IgD-negative memory B cell (primary cell): ENCODE data around the gene SLC35F3. TPM values are rescaled to one million over a fixed set of nuclear protein-coding genes. Genes with fewer than 3 reads are reported as not detected.

Source experiments
- H3K27ac Mint-ChIP-seq, 3 donors: one replicate each; pipeline ENCODE4 v1.8.0; 2020 to 2022; ENCODE audit warnings: mild to moderate bottlenecking in 3 of 3, mixed read lengths in 3 of 3, moderate library complexity in 1 of 3
- H3K27me3 Mint-ChIP-seq: one replicate; pipeline ENCODE4 v1.8.0; 2021; ENCODE audit warnings: mixed read lengths
- H3K36me3 Mint-ChIP-seq: one replicate; pipeline ENCODE4 v1.8.0; 2020; ENCODE audit warnings: mild to moderate bottlenecking, mixed read lengths
- H3K4me1 Mint-ChIP-seq, 3 donors: one replicate each; pipeline ENCODE4 v1.8.0; 2020 to 2022; ENCODE audit warnings: mixed read lengths in 3 of 3, mild to moderate bottlenecking in 1 of 3
- H3K4me3 Mint-ChIP-seq, 4 donors: one replicate each; pipeline ENCODE4 v1.8.0; 2020 to 2022; ENCODE audit warnings: mild to moderate bottlenecking in 4 of 4, mixed read lengths in 4 of 4, moderate library complexity in 3 of 4
- H3K9me3 Mint-ChIP-seq, 3 donors: one replicate each; pipeline ENCODE4 v1.8.0; 2020 to 2021; ENCODE audit warnings: mixed read lengths in 3 of 3, mild to moderate bottlenecking in 1 of 3
- polyA plus RNA-seq: library from polyadenylated mRNA; unstranded; fragments of 300-500 nt; fragmentation: Illumina TruSeq; gene quantifications from one replicate; pipeline ENCODE4 v1.2.3, GENCODE V29; 2021

SLC35F3 gene
- polyA plus RNA-seq, 1 donor from 2014 or later, result not detected

DNA sequence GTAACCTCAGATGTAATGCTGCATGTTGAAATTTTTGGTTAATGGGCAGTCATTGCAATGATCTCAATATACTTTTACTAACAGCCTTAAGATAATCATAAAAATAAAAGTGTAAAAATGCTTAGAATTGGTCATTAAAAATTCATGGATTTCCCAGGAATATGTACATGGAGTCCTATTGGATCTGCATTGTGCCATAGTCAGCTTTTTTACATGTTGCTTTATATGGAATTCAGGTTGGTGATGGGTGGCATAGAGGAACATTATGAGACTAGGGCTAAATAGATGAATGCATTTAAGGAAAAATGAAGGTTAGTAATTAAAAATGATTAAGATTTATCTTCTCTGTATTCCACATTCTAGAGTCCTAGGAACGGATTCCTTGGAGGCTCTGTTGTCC lies 103.2 kb downstream of the SLC35F3 start:
- no peaks in the 10 kb centered on the region for H3K36me3 Mint-ChIP-seq
- no peaks in the 10 kb centered on the region for H3K4me1 Mint-ChIP-seq
- H3K27ac Mint-ChIP-seq, result no peak overlapping the region
- peaks cover 5% of the 10 kb centered on the region for H3K27me3 Mint-ChIP-seq
- peaks cover 2 to 8% (median 2%) of the 10 kb centered on the region in 3 donors for H3K9me3 Mint-ChIP-seq
- H3K4me3 Mint-ChIP-seq, result no peak overlapping the region

DNA sequence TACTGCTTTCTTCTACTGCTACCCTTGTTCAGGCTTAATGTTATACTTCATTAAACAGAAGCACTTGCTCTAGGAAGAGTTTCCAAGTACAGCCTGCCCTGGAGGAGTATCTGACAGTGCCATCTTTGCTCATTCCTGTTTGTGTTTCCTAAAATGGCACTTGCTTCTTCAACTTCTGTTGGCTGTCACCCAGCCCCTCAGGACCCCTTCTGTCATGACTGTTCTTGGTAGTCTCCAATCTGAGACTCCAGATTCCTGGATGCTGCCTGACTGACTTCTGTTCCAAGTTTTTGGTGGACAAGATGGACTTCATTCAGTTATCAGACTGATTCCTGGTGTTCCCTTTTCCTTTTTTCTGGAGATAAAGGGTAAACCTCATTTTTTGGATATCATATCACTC lies 104.1 kb downstream of the SLC35F3 start:
- peaks cover 5% of the 10 kb centered on the region for H3K27me3 Mint-ChIP-seq
- H3K4me1 Mint-ChIP-seq, result no peaks in the 10 kb centered on the region
- peaks cover 2 to 8% (median 2%) of the 10 kb centered on the region in 3 donors for H3K9me3 Mint-ChIP-seq
- no peaks in the 10 kb centered on the region for H3K36me3 Mint-ChIP-seq
- no peak overlapping the region for H3K27ac Mint-ChIP-seq
- H3K4me3 Mint-ChIP-seq, result no peak overlapping the region

DNA sequence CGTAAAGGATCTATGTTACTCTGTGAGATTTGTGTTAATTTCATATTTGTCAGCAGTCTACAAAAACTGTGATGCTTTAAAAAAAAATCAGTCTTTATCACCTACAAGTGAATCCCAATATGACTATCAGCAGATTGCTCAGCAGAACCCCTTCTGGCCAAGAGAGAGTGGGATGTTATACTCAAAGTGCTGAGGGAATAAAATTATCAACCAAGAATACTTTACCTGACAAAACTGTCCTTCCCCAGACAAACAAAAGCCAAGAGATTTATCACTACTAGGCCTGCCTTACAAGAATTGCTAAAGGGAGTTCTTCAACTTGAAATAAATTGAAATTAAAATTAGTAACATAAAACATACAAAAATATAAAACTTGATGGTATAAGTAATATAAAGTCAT lies 105.2 kb downstream of the SLC35F3 start:
- no peaks in the 10 kb centered on the region for H3K36me3 Mint-ChIP-seq
- H3K27ac Mint-ChIP-seq, result no peak overlapping the region
- H3K27me3 Mint-ChIP-seq, result peaks cover 5% of the 10 kb centered on the region
- no peaks in the 10 kb centered on the region for H3K4me1 Mint-ChIP-seq
- peaks cover 2 to 8% (median 5%) of the 10 kb centered on the region in 3 donors for H3K9me3 Mint-ChIP-seq
- H3K4me3 Mint-ChIP-seq, result no peak overlapping the region

DNA sequence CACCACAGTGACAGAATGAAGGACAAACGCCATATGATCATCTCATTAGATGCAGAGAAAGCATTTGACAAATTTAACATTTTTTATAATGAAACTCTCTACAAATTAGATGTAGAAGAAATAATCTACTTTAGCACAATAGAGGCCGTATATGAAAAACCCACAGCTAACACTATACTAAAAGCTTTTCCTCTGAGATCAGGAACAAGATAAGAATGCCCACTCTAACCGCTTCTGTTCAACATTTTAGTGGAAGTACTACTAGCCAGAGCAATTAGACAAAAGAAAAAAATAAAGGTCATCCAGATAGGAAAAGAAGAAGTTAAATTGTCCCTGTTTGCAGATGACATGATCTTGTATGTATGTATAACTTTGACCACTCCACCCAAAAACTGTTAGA lies 109.7 kb downstream of the SLC35F3 start:
- H3K27me3 Mint-ChIP-seq, result no peaks in the 10 kb centered on the region
- H3K36me3 Mint-ChIP-seq, result no peaks in the 10 kb centered on the region
- H3K27ac Mint-ChIP-seq, result no peak overlapping the region
- H3K4me1 Mint-ChIP-seq, result no peaks in the 10 kb centered on the region
- H3K9me3 Mint-ChIP-seq, result peaks cover 3 to 13% (median 5%) of the 10 kb centered on the region in 3 donors
- H3K4me3 Mint-ChIP-seq, result no peak overlapping the region

DNA sequence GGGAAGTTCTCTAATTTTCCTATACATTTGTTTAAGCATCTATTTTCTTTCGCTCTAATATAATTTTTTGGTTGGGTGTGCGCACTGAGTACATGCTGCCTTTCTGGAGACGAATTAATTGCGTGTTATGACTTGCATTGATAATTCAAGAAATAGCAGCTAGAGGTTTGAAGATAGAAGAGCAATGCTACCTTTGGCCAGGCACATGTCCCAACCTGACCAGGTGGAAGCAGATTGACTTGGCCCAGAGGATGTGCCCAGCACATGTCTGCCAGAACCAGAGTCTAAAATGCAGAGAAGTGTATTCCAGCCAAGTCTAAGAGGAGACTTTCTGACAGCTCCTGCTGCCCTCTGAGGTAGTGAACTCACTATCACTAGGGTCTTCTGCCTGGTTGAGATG lies 114.3 kb downstream of the SLC35F3 start:
- no peaks in the 10 kb centered on the region for H3K36me3 Mint-ChIP-seq
- H3K9me3 Mint-ChIP-seq, result peaks cover 2 to 8% (median 3%) of the 10 kb centered on the region in 3 donors
- no peaks in the 10 kb centered on the region for H3K4me1 Mint-ChIP-seq
- no peak overlapping the region for H3K27ac Mint-ChIP-seq
- no peak overlapping the region for H3K4me3 Mint-ChIP-seq
- H3K27me3 Mint-ChIP-seq, result peaks cover 3% of the 10 kb centered on the region

DNA sequence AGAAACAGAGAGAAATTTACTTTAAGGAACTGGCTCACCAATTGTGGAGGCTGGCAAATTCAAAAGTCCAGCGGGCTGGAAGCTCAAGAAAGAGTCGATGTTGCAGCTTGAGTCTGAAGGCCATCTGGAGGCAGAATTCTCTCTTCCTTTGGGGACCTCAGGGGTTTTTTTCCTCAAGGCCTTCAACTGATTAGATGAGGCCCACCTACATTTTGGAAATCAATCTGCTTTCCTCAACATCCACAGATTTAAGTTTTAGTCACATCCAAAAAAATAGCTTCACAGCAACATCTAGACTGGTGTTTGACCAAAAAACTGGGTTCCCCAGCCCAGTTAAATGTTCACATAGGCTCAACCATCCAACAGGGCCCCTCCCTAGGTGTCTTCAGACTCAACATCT lies 114.9 kb downstream of the SLC35F3 start:
- no peak overlapping the region for H3K27ac Mint-ChIP-seq
- H3K4me1 Mint-ChIP-seq, result no peaks in the 10 kb centered on the region
- no peak overlapping the region for H3K4me3 Mint-ChIP-seq
- H3K27me3 Mint-ChIP-seq, result peaks cover 3% of the 10 kb centered on the region
- H3K9me3 Mint-ChIP-seq, result peaks cover under 1 to 8% (median 2%) of the 10 kb centered on the region in 3 donors
- no peaks in the 10 kb centered on the region for H3K36me3 Mint-ChIP-seq

DNA sequence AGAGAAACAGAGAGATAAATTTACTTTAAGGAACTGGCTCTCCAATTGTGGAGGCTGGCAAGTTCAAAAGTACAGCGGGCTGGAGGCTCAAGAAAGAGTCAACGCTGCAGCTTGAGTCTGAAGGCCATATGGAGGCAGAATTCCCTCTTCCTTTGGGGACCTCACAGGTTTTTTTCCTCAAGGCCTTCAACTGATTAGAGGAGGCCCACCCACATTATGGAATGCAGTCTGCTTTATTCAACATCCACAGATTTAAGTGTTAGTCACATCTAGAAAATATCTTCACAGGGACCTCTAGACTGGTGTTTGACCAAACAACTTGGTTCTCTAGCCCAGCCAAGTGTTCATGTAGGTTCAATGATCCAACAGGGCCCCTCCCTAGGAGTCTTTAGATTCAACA lies 117.8 kb downstream of the SLC35F3 start:
- Mint-ChIP-seq H3K4me1 (no peaks in the 10 kb centered on the region), H3K36me3 (no peaks in the 10 kb centered on the region), H3K4me3 (no peak overlapping the region), H3K27me3 (peaks cover 3% of the 10 kb centered on the region), H3K9me3 (peaks cover 2 to 3% (median 3%) of the 10 kb centered on the region in 3 donors), H3K27ac (no peak overlapping the region)

DNA sequence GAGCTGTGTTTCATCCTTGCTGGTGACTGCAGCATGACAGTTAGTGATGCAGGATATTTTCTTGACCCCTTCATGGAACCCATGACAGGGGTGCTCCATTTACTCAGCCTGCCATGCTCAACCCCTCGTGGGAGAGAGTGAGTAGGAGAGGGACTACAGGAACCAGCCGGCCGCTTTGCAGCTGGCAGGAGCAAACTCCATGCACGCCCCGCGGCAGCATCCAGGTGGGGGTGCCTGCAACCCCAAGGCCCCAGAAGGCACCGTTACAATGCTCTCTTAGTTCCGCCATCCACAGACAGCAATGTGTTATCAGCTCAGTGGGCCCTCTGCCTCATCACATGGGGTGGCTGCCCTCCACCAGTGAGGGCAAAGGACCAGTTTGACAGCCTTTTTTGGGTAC lies 135.1 kb downstream of the SLC35F3 start:
- no peak overlapping the region for H3K27ac Mint-ChIP-seq
- peaks cover 2% of the 10 kb centered on the region for H3K36me3 Mint-ChIP-seq
- H3K4me3 Mint-ChIP-seq, result no peak overlapping the region
- H3K4me1 Mint-ChIP-seq, result no peaks in the 10 kb centered on the region
- no peaks in the 10 kb centered on the region for H3K27me3 Mint-ChIP-seq
- peaks cover 1 to 9% (median 4%) of the 10 kb centered on the region in 3 donors for H3K9me3 Mint-ChIP-seq

DNA sequence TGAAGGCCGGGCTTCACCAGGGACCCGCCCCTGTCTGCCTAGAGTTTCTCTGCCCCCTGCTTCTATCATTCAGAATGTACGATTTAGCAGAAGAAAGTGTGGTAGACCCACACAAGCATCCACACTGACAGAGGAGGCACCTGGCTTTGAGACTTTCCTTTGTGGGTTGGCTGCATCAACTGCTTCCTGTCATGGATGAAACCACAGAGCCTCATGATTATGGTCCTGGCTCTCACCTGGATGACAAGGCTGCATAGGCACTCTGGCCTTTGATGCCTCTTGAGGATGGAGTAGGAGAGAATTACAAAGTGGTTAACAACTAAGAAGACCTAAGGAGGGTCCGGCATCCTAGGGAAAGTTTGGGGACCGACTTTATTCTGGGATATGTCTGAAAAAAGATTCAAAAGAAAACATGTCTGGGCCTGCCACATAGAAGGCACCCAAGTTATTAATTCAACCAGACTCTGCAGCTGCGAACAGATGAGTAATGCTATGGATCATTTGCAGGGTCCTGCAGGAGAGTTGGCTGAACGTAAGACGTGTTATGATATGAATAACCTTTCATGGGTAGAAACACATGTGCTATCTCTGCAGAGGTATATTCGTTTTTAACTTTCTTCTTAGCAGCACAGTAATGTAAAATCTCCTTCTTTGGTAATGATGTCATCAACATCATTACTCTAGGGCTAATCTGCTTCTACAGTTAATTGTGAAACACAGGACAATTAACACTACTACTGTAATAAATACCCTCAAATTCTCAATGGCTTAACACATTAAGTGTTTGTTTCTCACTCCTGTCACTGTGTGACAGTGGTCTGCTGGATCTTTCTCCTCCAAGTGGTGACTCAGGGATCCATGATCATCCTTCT lies 136.2 kb downstream of the SLC35F3 start:
- Mint-ChIP-seq H3K4me1 (no peaks in the 10 kb centered on the region), H3K4me3 (no peak overlapping the region), H3K9me3 (peaks cover 1 to 11% (median 4%) of the 10 kb centered on the region in 3 donors), H3K36me3 (no peaks in the 10 kb centered on the region), H3K27ac (no peak overlapping the region), H3K27me3 (no peaks in the 10 kb centered on the region)

DNA sequence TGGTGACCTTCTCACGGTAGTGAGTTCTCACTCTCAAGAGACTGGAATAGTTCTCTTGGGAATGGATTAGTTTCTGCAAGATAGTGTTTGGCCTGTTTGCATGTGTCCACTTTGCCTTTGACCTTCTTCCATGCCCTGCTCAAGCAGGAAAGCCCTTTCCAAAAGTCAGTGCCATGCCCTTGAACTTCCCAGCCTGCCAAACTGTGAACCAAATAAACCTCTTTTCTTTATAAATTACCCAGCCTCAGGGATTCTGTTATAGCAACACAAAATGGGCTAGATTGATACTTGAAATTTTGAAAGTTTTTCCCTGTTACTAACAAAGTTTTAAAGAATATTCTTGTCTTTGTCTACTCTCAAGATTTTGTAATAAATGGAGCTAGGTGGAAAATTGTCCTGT lies 139.6 kb downstream of the SLC35F3 start:
- H3K36me3 Mint-ChIP-seq, result no peaks in the 10 kb centered on the region
- no peak overlapping the region for H3K27ac Mint-ChIP-seq
- H3K9me3 Mint-ChIP-seq, result peaks cover 1 to 20% (median 6%) of the 10 kb centered on the region in 3 donors
- no peaks in the 10 kb centered on the region for H3K4me1 Mint-ChIP-seq
- no peaks in the 10 kb centered on the region for H3K27me3 Mint-ChIP-seq
- no peak overlapping the region for H3K4me3 Mint-ChIP-seq

DNA sequence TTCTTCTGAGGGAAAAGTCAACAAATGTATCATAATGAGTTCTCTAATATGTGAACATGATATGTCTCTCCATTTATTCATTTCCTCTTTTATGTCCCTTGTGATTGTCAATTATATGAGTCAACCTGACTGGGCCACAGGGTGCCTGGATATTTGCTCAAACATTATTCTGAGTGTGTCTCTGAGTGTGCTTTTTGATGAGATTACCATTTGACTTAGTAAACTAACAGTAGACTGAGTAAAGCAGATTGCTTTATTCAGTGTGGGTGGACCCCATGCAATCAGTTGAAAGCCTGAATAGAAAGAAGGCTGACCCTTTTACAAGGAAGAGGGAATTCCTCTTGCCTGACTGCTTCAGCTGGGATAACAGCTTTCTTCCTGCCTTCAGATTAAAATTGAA lies 142.6 kb downstream of the SLC35F3 start:
- H3K4me1 Mint-ChIP-seq, result no peaks in the 10 kb centered on the region
- H3K36me3 Mint-ChIP-seq, result peaks cover 1% of the 10 kb centered on the region
- H3K4me3 Mint-ChIP-seq, result no peak overlapping the region
- H3K27ac Mint-ChIP-seq, result no peak overlapping the region
- peaks cover 4 to 24% (median 8%) of the 10 kb centered on the region in 3 donors for H3K9me3 Mint-ChIP-seq
- no peaks in the 10 kb centered on the region for H3K27me3 Mint-ChIP-seq

DNA sequence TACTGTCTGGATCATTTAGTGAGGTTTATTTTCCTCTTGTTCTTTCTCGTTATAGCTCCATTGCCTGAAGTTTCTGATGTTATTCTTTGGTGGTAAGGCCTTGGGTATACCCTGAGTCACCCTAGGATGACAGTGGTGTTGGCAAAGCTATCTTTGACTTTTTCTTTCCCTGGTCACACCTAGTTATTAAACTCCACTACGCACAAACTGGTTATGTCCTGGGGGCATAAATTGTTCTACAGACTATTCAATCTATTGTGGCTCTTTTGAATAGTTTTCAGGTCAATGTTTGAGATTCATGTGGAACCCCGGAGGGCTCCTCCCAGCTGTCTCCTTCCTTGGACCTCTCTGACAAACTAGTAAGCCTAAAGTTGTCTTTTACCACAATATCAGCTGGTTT lies 157.7 kb downstream of the SLC35F3 start:
- Mint-ChIP-seq H3K27me3 (peaks cover 5% of the 10 kb centered on the region), H3K27ac (no peak overlapping the region), H3K4me1 (peaks cover 0 to 1% (median 0%) of the 10 kb centered on the region in 3 donors), H3K4me3 (peak overlapping the region in 1 of 4 donors; percentile 48), H3K9me3 (peaks cover 0 to 6% (median 5%) of the 10 kb centered on the region in 3 donors), H3K36me3 (no peaks in the 10 kb centered on the region)

DNA sequence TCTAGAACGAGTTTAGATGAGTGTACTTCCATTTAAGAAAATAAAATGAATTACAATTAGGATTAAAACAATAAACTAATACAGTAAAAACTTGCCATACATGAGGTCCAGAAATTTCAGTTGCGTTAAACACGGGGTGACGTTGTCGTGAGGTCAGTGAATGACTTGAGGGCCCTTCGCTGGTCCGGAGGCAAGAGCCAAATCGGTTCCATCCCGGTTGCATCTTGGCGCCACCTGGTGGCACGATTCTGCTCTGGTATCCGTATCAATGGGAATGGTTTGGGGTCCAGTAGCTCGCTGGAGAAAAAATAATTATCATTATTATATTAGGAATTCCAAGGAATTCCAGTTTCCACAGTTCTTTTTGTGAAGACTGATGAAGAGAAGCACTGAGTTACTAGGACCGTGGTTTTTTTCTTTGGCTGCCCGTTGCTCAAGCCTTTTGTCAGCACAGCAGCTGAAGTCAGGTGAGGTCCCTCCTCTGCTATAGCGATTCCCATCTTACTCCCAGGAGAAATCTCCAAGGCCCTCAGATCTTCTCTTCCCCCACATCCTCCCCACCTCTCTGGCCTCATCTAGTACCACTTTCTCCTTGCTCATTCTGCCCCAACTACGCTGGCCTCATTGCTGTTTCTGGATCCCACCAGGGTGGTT lies 161.4 kb downstream of the SLC35F3 start:
- no peak overlapping the region for H3K27ac Mint-ChIP-seq
- no peaks in the 10 kb centered on the region for H3K36me3 Mint-ChIP-seq
- H3K4me1 Mint-ChIP-seq, result peaks cover 0 to 1% (median 0%) of the 10 kb centered on the region in 3 donors
- H3K4me3 Mint-ChIP-seq, result no peak overlapping the region
- H3K9me3 Mint-ChIP-seq, result peaks cover 0 to 6% (median 3%) of the 10 kb centered on the region in 3 donors
- H3K27me3 Mint-ChIP-seq, result peaks cover 5% of the 10 kb centered on the region

DNA sequence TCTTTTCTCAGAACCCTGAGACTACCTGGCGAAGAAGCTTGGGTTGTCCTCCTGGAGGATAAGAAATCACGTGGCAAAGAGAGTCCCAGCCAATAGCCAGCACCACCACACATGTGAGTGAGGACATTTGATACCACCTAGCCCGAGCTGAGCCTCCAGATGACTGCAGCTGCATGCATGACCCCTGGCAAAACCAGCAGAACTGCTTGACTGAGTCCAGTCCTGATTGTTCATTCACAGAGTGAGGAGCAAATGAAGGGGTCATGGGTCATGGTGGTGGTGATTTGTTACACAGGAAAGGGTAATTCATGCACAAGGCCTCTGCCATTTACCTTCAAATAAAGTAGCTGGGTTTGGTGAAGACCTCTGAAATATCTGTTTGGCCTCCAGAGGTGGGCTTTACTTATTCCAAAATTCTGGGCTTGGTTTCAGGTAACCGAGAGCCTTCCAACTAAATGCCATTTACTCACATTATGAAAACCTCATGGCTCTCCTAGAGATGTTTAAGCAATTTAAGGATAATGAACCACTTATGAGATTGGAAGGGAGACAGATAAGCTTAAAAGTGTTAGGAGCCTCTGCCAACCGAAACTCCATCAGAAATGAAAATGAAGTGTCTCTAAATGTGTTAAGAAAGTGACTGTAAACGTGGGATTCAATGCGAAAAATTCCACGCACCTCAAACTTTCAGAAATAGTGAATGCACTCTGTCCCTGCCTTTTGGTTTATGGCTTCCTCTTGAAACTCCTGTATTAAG lies 163.3 kb downstream of the SLC35F3 start:
- Mint-ChIP-seq H3K27me3 (peaks cover 5% of the 10 kb centered on the region), H3K9me3 (no peaks in the 10 kb centered on the region), H3K4me1 (peaks cover 0 to 1% (median 0%) of the 10 kb centered on the region in 3 donors), H3K27ac (no peak overlapping the region), H3K36me3 (no peaks in the 10 kb centered on the region), H3K4me3 (no peak overlapping the region)

DNA sequence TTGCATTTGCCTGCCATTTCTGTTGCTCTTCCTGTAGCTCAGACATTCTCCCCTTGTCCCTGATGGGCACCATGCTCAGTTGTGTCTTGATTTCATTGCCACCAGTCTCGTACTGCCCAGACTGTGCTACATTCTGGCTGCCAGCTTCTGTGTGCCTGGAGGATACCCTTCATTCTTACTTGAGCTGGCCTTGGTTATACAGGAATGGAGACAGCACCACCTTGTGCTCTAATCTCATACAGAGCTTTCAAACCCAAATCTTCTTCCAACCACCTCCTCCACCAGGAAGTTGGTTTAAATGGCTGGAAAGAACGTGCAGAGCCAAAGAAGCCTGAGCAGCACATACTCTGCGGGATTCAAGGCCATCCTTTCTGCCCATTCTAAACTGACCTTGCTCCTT lies 165.3 kb downstream of the SLC35F3 start:
- no peaks in the 10 kb centered on the region for H3K9me3 Mint-ChIP-seq
- H3K4me1 Mint-ChIP-seq, result peaks cover 0 to 1% (median 0%) of the 10 kb centered on the region in 3 donors
- peaks cover 3% of the 10 kb centered on the region for H3K27me3 Mint-ChIP-seq
- H3K4me3 Mint-ChIP-seq, result no peak overlapping the region
- no peak overlapping the region for H3K27ac Mint-ChIP-seq
- H3K36me3 Mint-ChIP-seq, result no peaks in the 10 kb centered on the region
